GM18499 (cell line): Measurements from ENCODE around the gene PSTPIP2.
A peak's percentile ranks its signal among the peaks of the same experiment; 100 is the strongest.
"Not testable (repeated sequence)": the region's sequence is repeated elsewhere in the genome, so short reads cannot be mapped to it uniquely, and the experiment has no call there.

Experiments used
- ATAC-seq: cut with Tn5 transposase; IDR thresholded peaks from one replicate; pipeline ENCODE4 v1.9.1; 2021; ENCODE audit warnings: moderate number of reproducible peaks; ENCODE audit not compliant: insufficient read depth, unreplicated experiment

The PSTPIP2 gene

GRCh38 chr18:46071653-46072375 lies at the start of gene PSTPIP2:
TSS of gene PSTPIP2 (minus strand) at chr18:46072260. CDS start at chr18:46072188, 72 bp downstream.
- ATAC-seq: no peak

- ATAC-seq: no peak
Measured at GRCh38 chr18:46113751-46114150, 41.7 kb upstream of the PSTPIP2 start.

- no peak for ATAC-seq
Measured at GRCh38 chr18:46110406-46110805, 38.3 kb upstream of the PSTPIP2 start.

GRCh38 chr18:46109386-46109785 lies 37.3 kb upstream of the PSTPIP2 start:
- no peak for ATAC-seq

GRCh38 chr18:46104128-46104911 lies 32.3 kb upstream of the PSTPIP2 start, which contains the start of gene HAUS1:
TSS of gene HAUS1 (plus strand) at chr18:46104385. CDS start at chr18:46104412, 27 bp downstream.
- peak; percentile 60 for ATAC-seq

GRCh38 chr18:46099463-46099862 lies 27.4 kb upstream of the PSTPIP2 start:
- no peak for ATAC-seq

- ATAC-seq: no peak
Measured at GRCh38 chr18:46098616-46098933, 26.5 kb upstream of the PSTPIP2 start.

- ATAC-seq: peak; percentile 60
Measured at GRCh38 chr18:46097801-46098615, 25.9 kb upstream of the PSTPIP2 start, which contains the start of gene ATP5F1A. TSS of gene ATP5F1A (minus strand) at chr18:46098296. CDS start at chr18:46098231, 65 bp downstream.

- peak; percentile 5 for ATAC-seq
Measured at GRCh38 chr18:46097431-46097800, 25.4 kb upstream of the PSTPIP2 start.

GRCh38 chr18:46096651-46097300 lies 24.7 kb upstream of the PSTPIP2 start:
- ATAC-seq: no peak

- no peak for ATAC-seq
Measured at GRCh38 chr18:46095532-46095931, 23.5 kb upstream of the PSTPIP2 start.

- not testable (repeated sequence) for ATAC-seq
Measured at GRCh38 chr18:46088501-46088900, 16.4 kb upstream of the PSTPIP2 start.

GRCh38 chr18:46084431-46084830 lies 12.4 kb upstream of the PSTPIP2 start:
- ATAC-seq: no peak

GRCh38 chr18:46080156-46080555 lies 8.1 kb upstream of the PSTPIP2 start:
- no peak for ATAC-seq

- no peak for ATAC-seq
Measured at GRCh38 chr18:46079336-46079735, 7.3 kb upstream of the PSTPIP2 start.

- no peak for ATAC-seq
Measured at GRCh38 chr18:46073474-46074331, 1.6 kb upstream of the PSTPIP2 start.

- no peak for ATAC-seq
Measured at GRCh38 chr18:46072959-46073358, 899 bp upstream of the PSTPIP2 start.

- no peak for ATAC-seq
Measured at GRCh38 chr18:46072376-46072867, 362 bp upstream of the PSTPIP2 start.
